HepG2 (cell line): ENCODE data around the gene SNX10. TPM values are rescaled to one million over a fixed set of nuclear protein-coding genes. Genes with fewer than 3 reads are reported as not detected.

Experiments
- ATAC-seq: fragments of 200-7000 bp; cut with Tn5 transposase; 3 replicates; pipeline ENCODE4 v1.9.1; 2020; ENCODE audit warnings: mild to moderate bottlenecking, moderate library complexity
- BruUV-seq: library from RNA; stranded (reverse); fragments of 400-500 nt; replicated peaks from 2 replicates; lab custom pipeline; 2021; lab: Mats Ljungman, UMichigan
- CTCF ChIA-PET: fragments of 300-600 bp; formaldehyde crosslinking; extraction: SDS; loops from one replicate; lab custom pipeline; 2021; ENCODE audit warnings: low total read pairs, inconsistent platforms, low intra/inter-chr PET ratio; lab: Yijun Ruan, JAX
- POLR2A ChIA-PET: fragments of 350-600 bp; sonication (Branson Sonifier 250); formaldehyde crosslinking; loops from one replicate; lab custom pipeline; 2020; ENCODE audit warnings: antibody characterized with exemption, inconsistent platforms; lab: Yijun Ruan, JAX
- DNase-seq: peaks from one replicate; pipeline ENCODE4 v3.0.0-alpha.2; 2015; ENCODE audit warnings: low spot score
- FAIRE-seq: peaks from 3 replicates; lab custom pipeline; 2011; peaks lifted over from hg19 to GRCh38; lab: Jason Lieb, UNC
- H2AFZ ChIP-seq: one replicate; pipeline ENCODE4 v1.6.1; 2011; ENCODE audit warnings: low read length, inconsistent platforms
- H3K27ac ChIP-seq: fragments of 300-600 bp; 3 replicates; pipeline ENCODE4 v1.8.0; 2011; ENCODE audit warnings: mixed run types, mild to moderate bottlenecking, mixed read lengths, low read length, inconsistent platforms; ENCODE audit not compliant: insufficient read depth; ENCODE audit errors: extremely low read length
- H3K27me3 ChIP-seq, 2 experiments: fragments of 200-600 bp in 1 of 2; 2 replicates in 1 of 2; 3 replicates in 1 of 2; pipeline versions ENCODE4 v1.6.0 to v1.8.0; 2011; ENCODE audit warnings: low read length in 2 of 2, mild to moderate bottlenecking in 2 of 2, moderate library complexity in 2 of 2, inconsistent platforms in 1 of 2; ENCODE audit not compliant: insufficient read depth in 2 of 2, control insufficient read depth in 1 of 2
- H3K36me3 ChIP-seq, 2 experiments: fragments of 200-600 bp in 1 of 2; replicated peaks in 1 of 2; 2 replicates in 1 of 2; 3 replicates in 1 of 2; pipeline versions ENCODE4 v1.5.1 to v1.8.0; 2011; ENCODE audit warnings: low read length in 2 of 2, inconsistent platforms in 1 of 2; ENCODE audit not compliant: insufficient read depth in 2 of 2, control insufficient read depth in 1 of 2
- H3K4me1 ChIP-seq: 2 replicates; pipeline ENCODE4 v1.5.1; 2012; ENCODE audit warnings: low read length, inconsistent platforms; ENCODE audit not compliant: insufficient read depth
- H3K4me2 ChIP-seq: 2 replicates; pipeline ENCODE4 v1.6.0; 2011; ENCODE audit warnings: low read depth, low read length, inconsistent platforms
- H3K4me3 ChIP-seq, 3 experiments: fragments of 200-600 bp in 1 of 3; sonication (generic), shearing (Covaris generic) in 1 of 3; replicated peaks in 1 of 3; 2 replicates each; pipeline ENCODE4 v1.5.1; 2011 to 2016; ENCODE audit warnings: low read length in 3 of 3, inconsistent platforms in 2 of 3, low read depth in 2 of 3, mild to moderate bottlenecking in 2 of 3, control low read depth in 1 of 3, mixed read lengths in 1 of 3; ENCODE audit not compliant: insufficient read depth in 1 of 3
- H3K79me2 ChIP-seq: one replicate; pipeline ENCODE4 v1.6.1; 2011; ENCODE audit warnings: low read length, inconsistent platforms; ENCODE audit not compliant: insufficient read depth
- H3K9ac ChIP-seq: 2 replicates; pipeline ENCODE4 v1.6.0; 2011; ENCODE audit warnings: mild to moderate bottlenecking, low read depth, low read length, inconsistent platforms; ENCODE audit not compliant: insufficient read depth
- H3K9me3 ChIP-seq: 2 replicates; pipeline ENCODE4 v1.5.1; 2012; ENCODE audit warnings: mild to moderate bottlenecking, low read length
- H4K20me1 ChIP-seq: 2 replicates; pipeline ENCODE4 v1.6.0; 2011; ENCODE audit warnings: inconsistent platforms, mild to moderate bottlenecking, low read length, moderate library complexity; ENCODE audit not compliant: insufficient read depth
- BCL6 ChIP-seq: IDR thresholded peaks from 2 replicates; pipeline ENCODE4 v1.6.1; 2016; ENCODE audit warnings: missing genetic modification reagents, missing compliant biosample characterization
- EED ChIP-seq: sonication (generic); formaldehyde crosslinking; IDR thresholded peaks from 2 replicates; pipeline ENCODE4 v1.5.0; 2020; ENCODE audit warnings: mild to moderate bottlenecking, missing genetic modification reagents
- FIP1L1 ChIP-seq: fragments of 200-400 bp; formaldehyde crosslinking; IDR thresholded peaks from 2 replicates; pipeline ENCODE4 v1.6.1; 2018; ENCODE audit warnings: low read depth, mild to moderate bottlenecking, low read length, moderate library complexity, borderline replicate concordance; ENCODE audit not compliant: insufficient read depth
- GMEB2 ChIP-seq: IDR thresholded peaks from 2 replicates; pipeline ENCODE4 v1.6.1; 2016; ENCODE audit warnings: missing biosample characterization, missing genetic modification reagents, low read depth
- HNF4A ChIP-seq: sonication (generic); formaldehyde crosslinking; IDR thresholded peaks from 2 replicates; pipeline ENCODE4 v1.4.0; 2020; ENCODE audit warnings: missing genetic modification reagents
- MBD4 ChIP-seq: IDR thresholded peaks from 2 replicates; pipeline ENCODE4 v1.6.1; 2012; ENCODE audit warnings: low read length, inconsistent platforms, borderline replicate concordance
- MED13 ChIP-seq: sonication (generic); formaldehyde crosslinking; IDR thresholded peaks from 2 replicates; pipeline ENCODE4 v1.5.0; 2020; ENCODE audit warnings: missing genetic modification reagents
- SRSF4 ChIP-seq: fragments of 200-400 bp; formaldehyde crosslinking; IDR thresholded peaks from one replicate; pipeline ENCODE4 v1.6.1; 2018; ENCODE audit warnings: mild to moderate bottlenecking, low read depth, low read length, moderate library complexity; ENCODE audit not compliant: poor library complexity, severe bottlenecking
- ZNF275 ChIP-seq: sonication (generic); formaldehyde crosslinking; IDR thresholded peaks from 2 replicates; pipeline ENCODE4 v1.8.0; 2022; ENCODE audit warnings: missing genetic modification reagents, mild to moderate bottlenecking, inconsistent platforms, borderline replicate concordance
- ZNF281 ChIP-seq: sonication (generic); formaldehyde crosslinking; IDR thresholded peaks from 2 replicates; pipeline ENCODE4 v1.4.0; 2020; ENCODE audit warnings: missing genetic modification reagents, borderline replicate concordance
- ZNF343 ChIP-seq: sonication (generic); formaldehyde crosslinking; IDR thresholded peaks from 2 replicates; pipeline ENCODE4 v1.4.0; 2020; ENCODE audit warnings: mild to moderate bottlenecking, missing genetic modification reagents
- ZNF83 ChIP-seq: sonication (generic); formaldehyde crosslinking; IDR thresholded peaks from 2 replicates; pipeline ENCODE4 v1.4.0; 2020; ENCODE audit warnings: missing genetic modification reagents, mild to moderate bottlenecking, borderline replicate concordance
- ZSCAN22 ChIP-seq: sonication (generic); formaldehyde crosslinking; IDR thresholded peaks from 2 replicates; pipeline ENCODE4 v1.4.0; 2020; ENCODE audit warnings: mild to moderate bottlenecking, missing genetic modification reagents
- WGBS: methylation state at CpG from one replicate; pipeline ENCODE4 v1.1.6; 2017; ENCODE audit warnings: low lambda C conversion rate; 5-methylcytosine and 5-hydroxymethylcytosine counted together
- in situ Hi-C: cut with HindIII; loops from 2 replicates; pipeline ENCODE4 v1.10.0; 2017; ENCODE audit warnings: low pct_unique_long_range_greater_than_20kb; ENCODE audit not compliant: extremely low pct_ligation_motif_present
- intact Hi-C: fragments of 100-400 bp; cut with micrococcal nuclease; formaldehyde crosslinking; loops from one replicate; pipeline ENCODE4 v1.10.0; 2022; ENCODE audit not compliant: unreplicated experiment
- polyA plus RNA-seq, 8 experiments: library from polyadenylated mRNA; depleted of rRNA in 3 of 8; stranded (reverse) in 7 of 8; unstranded in 1 of 8; fragments of >200 nt; fragmentation: Illumina TruSeq in 4 of 8; extraction: Trizol in 4 of 8; gene quantifications; 2 replicates each; pipeline versions ENCODE4 v1.2.1 to v1.2.3, GENCODE V29; 2011 to 2016; ENCODE audit warnings: low read depth in 4 of 8, missing spikeins in 1 of 8, mixed read lengths in 1 of 8; ENCODE audit not compliant: insufficient read depth in 1 of 8
- total RNA-seq, 5 experiments: library from RNA; depleted of rRNA; stranded (reverse); fragments of >200 nt; fragmentation: Illumina TruSeq; extraction: Trizol; gene quantifications; 2 replicates each; pipeline ENCODE4 v1.2.3, GENCODE V29; 2016; ENCODE audit warnings: low read depth in 1 of 5

Gene SNX10
- total and polyA plus RNA-seq, 2 of the 13 experiments (the other 11 are each of a cell fraction or from before 2014, with no cell fraction given), result 26.0 to 27.6 TPM

GRCh38 chr7:26420422-26421019, 128.9 kb downstream of the SNX10 start:
- no peak for TF ChIP-seq FIP1L1
- TF ChIP-seq EED (CRISPR knock-in tag), result no peak
- TF ChIP-seq ZSCAN22, result no peak
- TF ChIP-seq ZNF281 (CRISPR knock-in tag), result no peak
- no peak for TF ChIP-seq BCL6
- no peak for TF ChIP-seq SRSF4
- TF ChIP-seq MBD4, result no peak
- no peak for TF ChIP-seq ZNF275 (CRISPR knock-in tag)
- TF ChIP-seq ZNF83, result no peak
- TF ChIP-seq MED13 (CRISPR knock-in tag), result no peak
- TF ChIP-seq GMEB2 (CRISPR knock-in tag), result no peak
- TF ChIP-seq ZNF343 (CRISPR knock-in tag), result no peak
- no peak for TF ChIP-seq HNF4A (CRISPR knock-in tag)
- intact Hi-C loops, result no loop called here
- in situ Hi-C loops, result no loop called here
- Histone ChIP-seq H3K27me3 (peaks cover 0 to 7% of the 10 kb centered on the region in 2 experiments; a peak in 1 of 5 replicates), H4K20me1 (no peaks in the 10 kb centered on the region), H3K4me3 (no peak overlapping the region), H3K9me3 (no peaks in the 10 kb centered on the region), H2AFZ (no peak overlapping the region), H3K36me3 (no peaks in the 10 kb centered on the region), H3K4me2 (no peak overlapping the region), H3K79me2 (no peaks in the 10 kb centered on the region), H3K4me1 (no peaks in the 10 kb centered on the region), H3K9ac (no peak overlapping the region), H3K27ac (no peak overlapping the region)
- ATAC-seq (no peak), FAIRE-seq (no peak), DNase-seq (no peak)
- BruUV-seq, result no TSS peak
- ChIA-PET CTCF (no interaction called here), POLR2A (no interaction called here)
- WGBS, result 1% methylated on average over 5 of the region's 5 CpGs
